Spleen (tissue), 7 donors: ENCODE results near the gene ADAMTS4.
A peak's percentile ranks its signal among the peaks of the same experiment; 100 is the strongest.

Experiments
- POLR2A ChIP-seq, 3 donors: fragments of 450-650 bp; IDR thresholded peaks; one replicate each; pipeline ENCODE4 v1.5.1; 2017; ENCODE audit warnings: antibody characterized with exemption in 3 of 3, mild to moderate bottlenecking in 1 of 3
- POLR2AphosphoS5 ChIP-seq, 3 donors: sonication (generic); formaldehyde crosslinking; IDR thresholded peaks; one replicate each; pipeline ENCODE4 v1.5.1; 2017; ENCODE audit warnings: antibody characterized with exemption in 3 of 3
- TF ChIP-seq, protein P1 (sequence below), 11 experiments: fragments of 200-600 bp in 7 of 11; fragments of 450-650 bp in 4 of 11; sonication (generic) in 4 of 11; IDR thresholded peaks in 8 of 11; conservative IDR thresholded peaks in 3 of 11; 1 replicate in 7 of 11; 2 replicates in 4 of 11; pipeline versions ENCODE4 v1.4.0 to v1.8.0; 2016 to 2021; ENCODE audit warnings: antibody characterized with exemption in 11 of 11, inconsistent platforms in 4 of 11, mild to moderate bottlenecking in 1 of 11
- donor health status: DM: no; HTN: no; CAD: no; lungs with moderate emphysema.
- donor health status: DM: no; HTN: no; CAD: no.
- donor health status: DM: no; HTN: no; CAD: no.

DNA sequence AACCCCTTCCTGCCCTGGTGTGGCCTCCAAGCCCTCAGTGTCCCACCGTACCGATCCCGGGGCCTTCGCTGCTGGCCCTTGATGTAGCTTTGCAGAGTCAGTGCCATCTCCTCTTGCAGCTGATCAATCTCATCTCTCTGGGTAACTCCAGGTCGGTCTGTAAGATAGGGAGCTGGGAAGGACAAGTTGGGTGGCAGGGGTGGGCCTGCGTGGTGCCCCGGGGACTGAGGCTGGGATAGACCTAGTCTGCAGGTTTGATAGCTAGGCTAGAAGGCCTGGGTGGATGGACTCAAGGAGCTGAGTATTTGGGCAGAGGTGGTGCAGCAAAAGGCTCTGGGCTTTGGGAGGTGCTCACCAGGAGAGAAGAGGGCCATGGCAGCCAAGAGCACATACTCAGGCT is 31.9 kb upstream of the ADAMTS4 start:
- TF ChIP-seq, protein P1, sequence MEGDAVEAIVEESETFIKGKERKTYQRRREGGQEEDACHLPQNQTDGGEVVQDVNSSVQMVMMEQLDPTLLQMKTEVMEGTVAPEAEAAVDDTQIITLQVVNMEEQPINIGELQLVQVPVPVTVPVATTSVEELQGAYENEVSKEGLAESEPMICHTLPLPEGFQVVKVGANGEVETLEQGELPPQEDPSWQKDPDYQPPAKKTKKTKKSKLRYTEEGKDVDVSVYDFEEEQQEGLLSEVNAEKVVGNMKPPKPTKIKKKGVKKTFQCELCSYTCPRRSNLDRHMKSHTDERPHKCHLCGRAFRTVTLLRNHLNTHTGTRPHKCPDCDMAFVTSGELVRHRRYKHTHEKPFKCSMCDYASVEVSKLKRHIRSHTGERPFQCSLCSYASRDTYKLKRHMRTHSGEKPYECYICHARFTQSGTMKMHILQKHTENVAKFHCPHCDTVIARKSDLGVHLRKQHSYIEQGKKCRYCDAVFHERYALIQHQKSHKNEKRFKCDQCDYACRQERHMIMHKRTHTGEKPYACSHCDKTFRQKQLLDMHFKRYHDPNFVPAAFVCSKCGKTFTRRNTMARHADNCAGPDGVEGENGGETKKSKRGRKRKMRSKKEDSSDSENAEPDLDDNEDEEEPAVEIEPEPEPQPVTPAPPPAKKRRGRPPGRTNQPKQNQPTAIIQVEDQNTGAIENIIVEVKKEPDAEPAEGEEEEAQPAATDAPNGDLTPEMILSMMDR (IDR thresholded peaks at IDR 0.05 in 8 of 11, conservative IDR thresholded peaks at IDR 0.05 in 3 of 11): no peak
- peak in 1 of 3 donors; percentile 18 for TF ChIP-seq POLR2AphosphoS5 (IDR thresholded peaks at IDR 0.05)
- TF ChIP-seq POLR2A (IDR thresholded peaks at IDR 0.05): no peak
